Right atrium auricular region (tissue), 2 donors: ENCODE results near the gene PPARGC1A. TPM values are rescaled to one million over a fixed set of nuclear protein-coding genes. Genes with fewer than 3 reads are reported as not detected.

Experiments
- DNase-seq: peaks from one replicate; pipeline ENCODE4 v3.0.0-alpha.2; 2019; ENCODE audit warnings: low spot score
- H3K27ac ChIP-seq, 2 donors: fragments of 200-600 bp; sonication (generic); 1 replicate in 1 of 2; 2 replicates in 1 of 2; pipeline ENCODE4 v1.5.1; 2016 to 2019
- H3K27me3 ChIP-seq, 2 donors: fragments of 200-600 bp; sonication (generic); one replicate each; pipeline versions ENCODE4 v1.5.1 to v1.6.0; 2017 to 2019
- H3K36me3 ChIP-seq: fragments of 200-600 bp; sonication (generic); one replicate; pipeline ENCODE4 v1.5.1; 2016
- H3K4me1 ChIP-seq, 2 donors: fragments of 200-600 bp; sonication (generic); one replicate each; pipeline versions ENCODE4 v1.5.1 to v1.6.0; 2017 to 2019
- H3K4me3 ChIP-seq, 2 donors: fragments of 200-600 bp; sonication (generic); 1 replicate in 1 of 2; 2 replicates in 1 of 2; pipeline ENCODE4 v1.5.1; 2017 to 2019; ENCODE audit warnings: mild to moderate bottlenecking in 1 of 2, moderate library complexity in 1 of 2
- H3K9me3 ChIP-seq, 2 donors: fragments of 200-600 bp; sonication (generic); one replicate each; pipeline ENCODE4 v1.5.1; 2019
- CTCF ChIP-seq, 2 donors: fragments of 200-600 bp; sonication (generic); IDR thresholded peaks; one replicate each; pipeline ENCODE4 v1.5.1; 2019; ENCODE audit warnings: antibody characterized with exemption in 2 of 2
- total RNA-seq, 2 donors: library from RNA; depleted of rRNA; stranded (reverse); fragments of >200 nt; gene quantifications; one replicate each; pipeline ENCODE4 v1.1.0, GENCODE V29; 2016

PPARGC1A gene
- total RNA-seq, 2 donors from 2014 or later: 41.6 to 72.3 TPM

- Histone ChIP-seq H3K36me3 (peaks cover 10% of the 10 kb centered on the region), H3K27ac (peak overlapping the region; percentile 86 to 94), H3K27me3 (no peaks in the 10 kb centered on the region), H3K4me3 (no peak overlapping the region), H3K4me1 (peaks cover 0 to 24% of the 10 kb centered on the region in 2 donors), H3K9me3 (no peaks in the 10 kb centered on the region)
- DNase-seq: no peak
- TF ChIP-seq CTCF (IDR thresholded peaks at IDR 0.05): no peak
These were observed 5.6 kb downstream of the PPARGC1A start for GRCh38 chr4:23884261-23884660.

- peaks cover 10% of the 10 kb centered on the region for H3K36me3 ChIP-seq
- H3K4me3 ChIP-seq: no peak overlapping the region
- no peaks in the 10 kb centered on the region for H3K27me3 ChIP-seq
- H3K27ac ChIP-seq: peak overlapping the region; percentile 86 to 94
- H3K9me3 ChIP-seq: no peaks in the 10 kb centered on the region
- peaks cover 0 to 34% of the 10 kb centered on the region in 2 donors for H3K4me1 ChIP-seq
- TF ChIP-seq CTCF (IDR thresholded peaks at IDR 0.05): no peak
- no peak for DNase-seq
These were observed 6.8 kb downstream of the PPARGC1A start for GRCh38 chr4:23882976-23883531.

- DNase-seq: no peak
- no peaks in the 10 kb centered on the region for H3K27me3 ChIP-seq
- peaks cover 10% of the 10 kb centered on the region for H3K36me3 ChIP-seq
- H3K4me1 ChIP-seq: peaks cover 0 to 41% of the 10 kb centered on the region in 2 donors
- no peak overlapping the region for H3K4me3 ChIP-seq
- TF ChIP-seq CTCF (IDR thresholded peaks at IDR 0.05): peak in 1 of 2 donors; percentile 26
- H3K9me3 ChIP-seq: no peaks in the 10 kb centered on the region
- peak overlapping the region; percentile 86 to 94 for H3K27ac ChIP-seq
These were observed 8.0 kb downstream of the PPARGC1A start for GRCh38 chr4:23881674-23882337.

- no peak for TF ChIP-seq CTCF (IDR thresholded peaks at IDR 0.05)
- Histone ChIP-seq H3K4me1 (peaks cover 0 to 48% of the 10 kb centered on the region in 2 donors), H3K27me3 (no peaks in the 10 kb centered on the region), H3K9me3 (no peaks in the 10 kb centered on the region), H3K36me3 (peaks cover 10% of the 10 kb centered on the region), H3K4me3 (no peak overlapping the region), H3K27ac (peak overlapping the region; percentile 86 to 94)
- no peak for DNase-seq
These were observed 8.8 kb downstream of the PPARGC1A start for GRCh38 chr4:23881052-23881501.

- DNase-seq: no peak
- TF ChIP-seq CTCF (IDR thresholded peaks at IDR 0.05): no peak
- Histone ChIP-seq H3K4me1 (peaks cover 0 to 53% of the 10 kb centered on the region in 2 donors), H3K9me3 (no peaks in the 10 kb centered on the region), H3K36me3 (peaks cover 9% of the 10 kb centered on the region), H3K27me3 (no peaks in the 10 kb centered on the region), H3K4me3 (no peak overlapping the region), H3K27ac (peak overlapping the region; percentile 86 to 94)
These were observed 10.7 kb downstream of the PPARGC1A start for GRCh38 chr4:23878912-23879732.
